K562 (cell line): ENCODE results near the gene BHMT2.

Source experiments
- ELF1 ChIP-seq: fragments of 200-800 bp; sonication (Bioruptor generic); IDR thresholded peaks from 2 replicates; pipeline ENCODE4 v1.6.1; 2016; ENCODE audit warnings: missing genetic modification characterization, missing compliant biosample characterization
- JUNB ChIP-seq: fragments of 450-650 bp; formaldehyde crosslinking; conservative IDR thresholded peaks from 2 replicates; pipeline ENCODE4 v1.4.0; 2020; ENCODE audit warnings: mild to moderate bottlenecking
- MCM3 ChIP-seq: fragments of 450-650 bp; IDR thresholded peaks from 2 replicates; pipeline ENCODE4 v1.6.1; 2016
- MYC ChIP-seq, 2 experiments: fragments of 250-450 bp in 1 of 2; sonication (Bioruptor Pico) in 1 of 2; IDR thresholded peaks; 2 replicates each; pipeline versions ENCODE4 v1.5.1 to v1.6.1; 2012 to 2021; ENCODE audit warnings: low read depth in 2 of 2, borderline replicate concordance in 1 of 2, improper control_type of control experiment in 1 of 2, low read length in 1 of 2, mild to moderate bottlenecking in 1 of 2, moderate library complexity in 1 of 2
- SRSF1 ChIP-seq: fragments of 200-400 bp; formaldehyde crosslinking; IDR thresholded peaks from 2 replicates; pipeline ENCODE4 v1.6.1; 2017; ENCODE audit warnings: mild to moderate bottlenecking, low read depth, low read length, moderate library complexity
- ZNF263 ChIP-seq: sonication (generic); formaldehyde crosslinking; IDR thresholded peaks from 2 replicates; pipeline ENCODE4 v1.8.0; 2022; ENCODE audit warnings: mild to moderate bottlenecking, missing genetic modification reagents, borderline replicate concordance
- TF ChIP-seq, protein P1 (sequence below): fragments of 250-450 bp; sonication (Bioruptor Pico); IDR thresholded peaks from 2 replicates; pipeline ENCODE4 v1.5.0; 2021; ENCODE audit warnings: mild to moderate bottlenecking, borderline replicate concordance
- TF ChIP-seq, protein P2 (sequence below), 3 experiments: IDR thresholded peaks in 2 of 3; conservative IDR thresholded peaks in 1 of 3; 2 replicates each; pipeline ENCODE4 v1.5.1; 2011 to 2012; ENCODE audit warnings: low read length in 3 of 3, mild to moderate bottlenecking in 3 of 3, control low read depth in 2 of 3, improper control_type of control experiment in 1 of 3, inconsistent platforms in 1 of 3, low read depth in 1 of 3, mixed read lengths in 1 of 3, moderate library complexity in 1 of 3; ENCODE audit not compliant: insufficient read depth in 2 of 3

DNA sequence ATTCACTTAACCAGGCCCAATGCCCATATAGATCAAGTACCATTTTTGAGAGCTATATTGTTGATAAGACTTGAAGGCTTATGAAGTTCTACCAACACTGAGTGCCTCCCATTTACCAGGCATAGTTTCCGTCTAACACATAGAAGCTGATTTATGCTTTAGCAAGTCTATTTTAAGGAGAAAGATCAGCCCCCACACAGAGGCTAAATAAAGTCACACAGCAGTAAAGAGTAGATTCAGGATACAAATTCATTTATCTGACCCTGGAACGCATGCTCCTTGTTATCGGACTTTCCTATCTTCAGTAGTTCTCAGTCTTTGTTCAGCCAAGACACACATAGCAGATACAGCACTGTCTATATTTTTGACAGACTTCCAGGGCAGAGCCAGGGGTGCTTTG, 34.3 kb upstream of the BHMT2 start:
- TF ChIP-seq, protein P1, sequence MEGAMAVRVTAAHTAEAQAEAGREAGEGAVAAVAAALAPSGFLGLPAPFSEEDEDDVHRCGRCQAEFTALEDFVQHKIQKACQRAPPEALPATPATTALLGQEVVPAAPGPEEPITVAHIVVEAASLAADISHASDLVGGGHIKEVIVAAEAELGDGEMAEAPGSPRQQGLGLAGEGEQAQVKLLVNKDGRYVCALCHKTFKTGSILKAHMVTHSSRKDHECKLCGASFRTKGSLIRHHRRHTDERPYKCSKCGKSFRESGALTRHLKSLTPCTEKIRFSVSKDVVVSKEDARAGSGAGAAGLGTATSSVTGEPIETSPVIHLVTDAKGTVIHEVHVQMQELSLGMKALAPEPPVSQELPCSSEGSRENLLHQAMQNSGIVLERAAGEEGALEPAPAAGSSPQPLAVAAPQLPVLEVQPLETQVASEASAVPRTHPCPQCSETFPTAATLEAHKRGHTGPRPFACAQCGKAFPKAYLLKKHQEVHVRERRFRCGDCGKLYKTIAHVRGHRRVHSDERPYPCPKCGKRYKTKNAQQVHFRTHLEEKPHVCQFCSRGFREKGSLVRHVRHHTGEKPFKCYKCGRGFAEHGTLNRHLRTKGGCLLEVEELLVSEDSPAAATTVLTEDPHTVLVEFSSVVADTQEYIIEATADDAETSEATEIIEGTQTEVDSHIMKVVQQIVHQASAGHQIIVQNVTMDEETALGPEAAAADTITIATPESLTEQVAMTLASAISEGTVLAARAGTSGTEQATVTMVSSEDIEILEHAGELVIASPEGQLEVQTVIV (CRISPR knock-in tag): no peak
- no peak for TF ChIP-seq JUNB
- no peak for TF ChIP-seq ZNF263 (CRISPR knock-in tag)
- TF ChIP-seq MYC (IDR thresholded peaks at IDR 0.05; ENCODE audit: low read depth, low read length): no peak
- TF ChIP-seq MYC (CRISPR knock-in tag; IDR thresholded peaks at IDR 0.05; ENCODE audit: borderline replicate concordance, low read depth): no peak
- no peak for TF ChIP-seq SRSF1
- no peak for TF ChIP-seq ELF1
- TF ChIP-seq MCM3: no peak
- TF ChIP-seq, protein P2, sequence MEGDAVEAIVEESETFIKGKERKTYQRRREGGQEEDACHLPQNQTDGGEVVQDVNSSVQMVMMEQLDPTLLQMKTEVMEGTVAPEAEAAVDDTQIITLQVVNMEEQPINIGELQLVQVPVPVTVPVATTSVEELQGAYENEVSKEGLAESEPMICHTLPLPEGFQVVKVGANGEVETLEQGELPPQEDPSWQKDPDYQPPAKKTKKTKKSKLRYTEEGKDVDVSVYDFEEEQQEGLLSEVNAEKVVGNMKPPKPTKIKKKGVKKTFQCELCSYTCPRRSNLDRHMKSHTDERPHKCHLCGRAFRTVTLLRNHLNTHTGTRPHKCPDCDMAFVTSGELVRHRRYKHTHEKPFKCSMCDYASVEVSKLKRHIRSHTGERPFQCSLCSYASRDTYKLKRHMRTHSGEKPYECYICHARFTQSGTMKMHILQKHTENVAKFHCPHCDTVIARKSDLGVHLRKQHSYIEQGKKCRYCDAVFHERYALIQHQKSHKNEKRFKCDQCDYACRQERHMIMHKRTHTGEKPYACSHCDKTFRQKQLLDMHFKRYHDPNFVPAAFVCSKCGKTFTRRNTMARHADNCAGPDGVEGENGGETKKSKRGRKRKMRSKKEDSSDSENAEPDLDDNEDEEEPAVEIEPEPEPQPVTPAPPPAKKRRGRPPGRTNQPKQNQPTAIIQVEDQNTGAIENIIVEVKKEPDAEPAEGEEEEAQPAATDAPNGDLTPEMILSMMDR (IDR thresholded peaks at IDR 0.05 in 2 of 3, conservative IDR thresholded peaks at IDR 0.05 in 1 of 3; ENCODE audit: insufficient read depth in 2 of 3, low read depth in 1 of 3, low read length in 3 of 3): no peak
